Activated CD8-positive, alpha-beta T cell treated with anti-CD3 and anti-CD28 coated beads for 36 hours (primary cell): ENCODE data around the gene TNIK. TPM values are rescaled to one million over a fixed set of nuclear protein-coding genes. Genes with fewer than 3 reads are reported as not detected.
A peak's percentile ranks its signal among the peaks of the same experiment; 100 is the strongest.
"Not testable (repeated sequence)": the region's sequence is repeated elsewhere in the genome, so short reads cannot be mapped to it uniquely, and the experiment has no call there.

Experiments used
- ATAC-seq: fragments of 200-7000 bp; cut with Tn5 transposase; one replicate; pipeline ENCODE4 v1.10.0; 2021; ENCODE audit warnings: mild to moderate bottlenecking, moderate library complexity
- CTCF ChIA-PET: fragments of 350-600 bp; sonication (Branson Sonifier 250); formaldehyde crosslinking; loops from one replicate; lab custom pipeline; 2021; ENCODE audit warnings: antibody characterized with exemption; lab: Charles Lee
- POLR2A ChIA-PET: fragments of 350-600 bp; sonication (Branson Sonifier 250); formaldehyde crosslinking; loops from one replicate; lab custom pipeline; 2021; ENCODE audit warnings: antibody characterized with exemption; lab: Charles Lee
- DNase-seq: peaks from one replicate; pipeline ENCODE4 v3.0.0-alpha.2; 2020
- H3K27ac Mint-ChIP-seq: one replicate; pipeline ENCODE4 v1.8.0; 2021; ENCODE audit warnings: mild to moderate bottlenecking, mixed read lengths
- H3K27me3 Mint-ChIP-seq: one replicate; pipeline ENCODE4 v1.8.0; 2021; ENCODE audit warnings: mixed read lengths
- H3K36me3 Mint-ChIP-seq: one replicate; pipeline ENCODE4 v1.8.0; 2021; ENCODE audit warnings: low read depth, mixed read lengths
- H3K4me1 Mint-ChIP-seq: one replicate; pipeline ENCODE4 v1.8.0; 2021; ENCODE audit warnings: low read depth, mixed read lengths
- H3K4me3 Mint-ChIP-seq: one replicate; pipeline ENCODE4 v1.8.0; 2021; ENCODE audit warnings: mild to moderate bottlenecking, moderate library complexity, mixed read lengths
- H3K9me3 Mint-ChIP-seq: one replicate; pipeline ENCODE4 v1.8.0; 2021; ENCODE audit warnings: mixed read lengths
- intact Hi-C: fragments of 100-400 bp; cut with micrococcal nuclease; formaldehyde crosslinking; loops from one replicate; pipeline ENCODE4 v1.10.0; 2022
- total RNA-seq, 2 experiments: library from RNA; stranded (reverse); gene quantifications; one replicate each; pipeline ENCODE4 v1.2.3, GENCODE V29; 2021
- TF ChIP-seq, protein P1 (sequence below): fragments of 200-600 bp; IDR thresholded peaks from one replicate; pipeline ENCODE4 v1.8.0; 2022; ENCODE audit warnings: antibody characterized with exemption, mild to moderate bottlenecking

Gene TNIK
- total RNA-seq, 2 experiments from 2014 or later, result 25.1 to 28.8 TPM

DNA sequence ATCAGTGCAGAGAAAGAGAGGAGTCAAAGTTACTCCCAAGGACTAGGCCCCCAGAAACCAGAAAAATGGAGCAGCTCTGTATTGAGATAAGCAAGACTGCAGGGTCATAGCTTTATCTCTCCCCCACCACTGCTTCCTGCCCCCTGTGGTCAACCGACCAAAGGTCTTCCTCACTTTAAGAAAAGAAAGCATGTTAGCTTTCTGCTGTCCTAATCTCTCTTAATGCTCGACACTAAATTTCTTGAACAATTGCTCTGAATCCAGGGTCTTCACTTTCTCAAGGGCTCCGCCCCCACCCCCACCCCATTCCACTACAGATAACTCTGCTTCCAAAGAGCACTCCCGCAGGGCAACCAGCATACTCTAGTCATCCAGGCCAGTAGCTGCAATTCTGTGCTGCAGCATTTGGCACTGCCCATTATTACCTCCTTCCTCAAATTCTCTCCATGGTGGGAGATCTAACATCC lies 31.9 kb downstream of the TNIK start:
- peaks cover 8% of the 10 kb centered on the region for H3K36me3 Mint-ChIP-seq
- no peak for ATAC-seq
- DNase-seq, result peak; percentile 33

DNA sequence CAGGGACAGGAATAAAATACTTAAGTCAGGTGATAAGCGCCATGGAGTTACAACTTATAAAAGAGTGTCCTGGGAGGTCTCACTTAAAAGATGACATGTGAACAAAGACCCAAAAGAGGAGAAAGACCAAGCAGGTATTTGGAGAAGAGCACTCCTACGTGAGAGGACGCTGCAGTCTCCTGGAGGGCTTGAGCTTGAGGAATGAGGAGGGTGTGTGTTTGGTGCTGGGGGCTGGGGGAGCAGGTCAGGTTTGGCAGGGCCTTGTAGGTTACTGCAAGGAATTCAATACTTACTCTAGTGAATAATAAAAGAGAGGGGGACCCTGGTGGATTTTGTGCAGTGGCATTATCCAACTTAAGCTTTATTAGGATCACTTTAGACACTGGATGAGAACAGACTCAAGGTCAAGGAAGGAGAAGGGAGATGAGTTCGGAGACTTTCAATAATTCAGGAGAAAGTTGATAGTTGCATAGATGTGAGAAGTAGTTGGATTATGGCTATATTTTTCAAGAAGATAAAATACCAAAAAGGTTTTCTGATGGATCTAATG lies 32.4 kb downstream of the TNIK start:
- POLR2A ChIA-PET, result interaction anchor here (1.1 kb wide), 1 partner anchor 15 kb away, joined by 4 read pairs; no protein-coding TSS in a partner anchor
- CTCF ChIA-PET, result interaction anchor here (0.9 to 1.7 kb wide), 6 partner anchors 9 to 265 kb away, joined by 3 to 4 read pairs (median 3); no protein-coding TSS in a partner anchor
- peaks cover 4% of the 10 kb centered on the region for H3K9me3 Mint-ChIP-seq
- no peak for ATAC-seq
- H3K4me1 Mint-ChIP-seq, result peaks cover 12% of the 10 kb centered on the region
- H3K27me3 Mint-ChIP-seq, result no peaks in the 10 kb centered on the region
- intact Hi-C loops, result no loop called here
- DNase-seq, result no peak
- H3K36me3 Mint-ChIP-seq, result peaks cover 8% of the 10 kb centered on the region
- H3K4me3 Mint-ChIP-seq, result no peak overlapping the region
- TF ChIP-seq, protein P1, sequence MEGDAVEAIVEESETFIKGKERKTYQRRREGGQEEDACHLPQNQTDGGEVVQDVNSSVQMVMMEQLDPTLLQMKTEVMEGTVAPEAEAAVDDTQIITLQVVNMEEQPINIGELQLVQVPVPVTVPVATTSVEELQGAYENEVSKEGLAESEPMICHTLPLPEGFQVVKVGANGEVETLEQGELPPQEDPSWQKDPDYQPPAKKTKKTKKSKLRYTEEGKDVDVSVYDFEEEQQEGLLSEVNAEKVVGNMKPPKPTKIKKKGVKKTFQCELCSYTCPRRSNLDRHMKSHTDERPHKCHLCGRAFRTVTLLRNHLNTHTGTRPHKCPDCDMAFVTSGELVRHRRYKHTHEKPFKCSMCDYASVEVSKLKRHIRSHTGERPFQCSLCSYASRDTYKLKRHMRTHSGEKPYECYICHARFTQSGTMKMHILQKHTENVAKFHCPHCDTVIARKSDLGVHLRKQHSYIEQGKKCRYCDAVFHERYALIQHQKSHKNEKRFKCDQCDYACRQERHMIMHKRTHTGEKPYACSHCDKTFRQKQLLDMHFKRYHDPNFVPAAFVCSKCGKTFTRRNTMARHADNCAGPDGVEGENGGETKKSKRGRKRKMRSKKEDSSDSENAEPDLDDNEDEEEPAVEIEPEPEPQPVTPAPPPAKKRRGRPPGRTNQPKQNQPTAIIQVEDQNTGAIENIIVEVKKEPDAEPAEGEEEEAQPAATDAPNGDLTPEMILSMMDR, result no peak
- no peak overlapping the region for H3K27ac Mint-ChIP-seq

More for the DNA sequence above, 31.9 kb downstream of the TNIK start:
- H3K27ac Mint-ChIP-seq, result no peak overlapping the region
- H3K4me1 Mint-ChIP-seq, result peaks cover 12% of the 10 kb centered on the region
- CTCF ChIA-PET, result interaction anchor here (0.9 to 1.7 kb wide), 8 partner anchors 9 to 265 kb away, joined by 3 to 4 read pairs (median 3); no protein-coding TSS in a partner anchor
- H3K4me3 Mint-ChIP-seq, result no peak overlapping the region
- TF ChIP-seq, protein P1, result no peak
- intact Hi-C loops, result no loop called here
- POLR2A ChIA-PET, result interaction anchor here (0.6 to 1.1 kb wide), 2 partner anchors 14 to 67 kb away, joined by 3 to 4 read pairs; no protein-coding TSS in a partner anchor
- peaks cover 4% of the 10 kb centered on the region for H3K9me3 Mint-ChIP-seq
- H3K27me3 Mint-ChIP-seq, result no peaks in the 10 kb centered on the region

DNA sequence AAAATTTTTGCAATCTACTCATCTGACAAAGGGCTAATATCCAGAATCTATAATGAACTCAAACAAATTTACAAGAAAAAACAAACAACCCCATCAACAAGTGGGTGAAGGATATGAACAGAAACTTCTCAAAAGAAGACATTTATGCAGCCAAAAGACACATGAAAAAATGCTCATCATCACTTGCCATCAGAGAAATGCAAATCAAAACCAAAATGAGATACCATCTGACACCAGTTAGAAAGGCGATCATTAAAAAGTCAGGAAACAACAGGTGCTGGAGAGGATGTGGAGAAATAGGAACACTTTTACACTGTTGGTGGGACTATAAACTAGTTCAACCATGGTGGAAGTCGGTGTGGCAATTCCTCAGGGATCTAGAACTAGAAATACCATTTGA lies 36.1 kb downstream of the TNIK start:
- DNase-seq, H3K27me3 Mint-ChIP-seq, CTCF ChIA-PET, H3K4me3 Mint-ChIP-seq, H3K9me3 Mint-ChIP-seq, POLR2A ChIA-PET, intact Hi-C loops, H3K27ac Mint-ChIP-seq, ATAC-seq: not testable (repeated sequence)
- H3K36me3 Mint-ChIP-seq, result peaks cover 14% of the 10 kb centered on the region
- peaks cover 17% of the 10 kb centered on the region for H3K4me1 Mint-ChIP-seq

DNA sequence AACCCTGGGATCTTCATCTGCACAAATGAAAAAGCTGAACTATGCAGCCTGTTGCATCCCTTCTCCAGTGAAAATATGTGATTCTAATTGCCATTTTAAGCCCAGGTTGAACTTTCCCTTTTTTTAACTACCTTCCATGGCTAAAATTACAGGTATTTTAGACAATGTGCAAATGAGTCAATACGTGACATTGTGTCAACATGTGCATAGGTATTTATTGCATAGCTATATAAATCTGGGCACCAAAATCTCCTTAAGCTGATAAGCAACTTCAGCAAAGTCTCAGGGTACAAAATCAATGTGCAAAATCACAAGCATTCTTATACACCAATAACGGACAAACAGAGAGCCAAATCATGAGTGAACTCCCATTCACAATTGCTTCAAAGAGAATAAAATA lies 37.4 kb downstream of the TNIK start:
- intact Hi-C loops, DNase-seq, POLR2A ChIA-PET, H3K4me3 Mint-ChIP-seq, H3K27ac Mint-ChIP-seq, H3K27me3 Mint-ChIP-seq, H3K9me3 Mint-ChIP-seq, ATAC-seq: not testable (repeated sequence)
- peaks cover 14% of the 10 kb centered on the region for H3K36me3 Mint-ChIP-seq
- CTCF ChIA-PET, result interaction anchor here (1.0 kb wide), 1 partner anchor 143 kb away, joined by 4 read pairs; no protein-coding TSS in a partner anchor
- H3K4me1 Mint-ChIP-seq, result peaks cover 21% of the 10 kb centered on the region

DNA sequence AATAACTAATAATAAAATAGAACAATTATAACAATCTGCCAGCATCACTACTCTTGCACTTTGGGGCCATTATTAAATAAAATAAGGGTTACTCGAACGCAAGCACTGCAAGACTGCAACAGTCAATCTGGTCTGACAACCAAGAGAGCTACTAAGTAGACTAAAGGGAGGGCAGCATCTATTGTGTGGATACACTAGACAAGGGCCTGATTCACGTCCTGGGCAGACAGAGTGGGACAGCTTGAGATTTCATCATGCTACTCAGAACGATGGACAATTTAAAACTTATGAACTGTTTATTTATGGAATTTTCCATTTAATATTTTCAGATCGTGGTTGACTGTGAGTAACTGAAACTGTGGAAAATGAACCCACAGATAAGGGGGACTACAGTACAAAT lies 39.5 kb downstream of the TNIK start:
- CTCF ChIA-PET, result no interaction called here
- no peak overlapping the region for H3K27ac Mint-ChIP-seq
- intact Hi-C loops, result no loop called here

More for the DNA sequence above, 39.5 kb downstream of the TNIK start:
- Mint-ChIP-seq H3K27me3 (no peaks in the 10 kb centered on the region), H3K9me3 (peaks cover 4% of the 10 kb centered on the region), H3K36me3 (peaks cover 8% of the 10 kb centered on the region), H3K4me1 (peaks cover 29% of the 10 kb centered on the region), H3K4me3 (no peak overlapping the region)
- TF ChIP-seq, protein P1, result no peak
- DNase-seq (no peak), ATAC-seq (no peak)
- POLR2A ChIA-PET, result no interaction called here
